GM19438 (cell line): ENCODE results near the gene CASP14.
"Not testable (repeated sequence)": the region's sequence is repeated elsewhere in the genome, so short reads cannot be mapped to it uniquely, and the experiment has no call there.

Source experiments
- ATAC-seq: cut with Tn5 transposase; IDR thresholded peaks from one replicate; pipeline ENCODE4 v1.9.1; 2021; ENCODE audit warnings: low read depth; ENCODE audit not compliant: unreplicated experiment

Gene CASP14

GRCh38 chr19:15070386-15070785, 21.1 kb downstream of the CASP14 start:
- ATAC-seq, result not testable (repeated sequence)

DNA sequence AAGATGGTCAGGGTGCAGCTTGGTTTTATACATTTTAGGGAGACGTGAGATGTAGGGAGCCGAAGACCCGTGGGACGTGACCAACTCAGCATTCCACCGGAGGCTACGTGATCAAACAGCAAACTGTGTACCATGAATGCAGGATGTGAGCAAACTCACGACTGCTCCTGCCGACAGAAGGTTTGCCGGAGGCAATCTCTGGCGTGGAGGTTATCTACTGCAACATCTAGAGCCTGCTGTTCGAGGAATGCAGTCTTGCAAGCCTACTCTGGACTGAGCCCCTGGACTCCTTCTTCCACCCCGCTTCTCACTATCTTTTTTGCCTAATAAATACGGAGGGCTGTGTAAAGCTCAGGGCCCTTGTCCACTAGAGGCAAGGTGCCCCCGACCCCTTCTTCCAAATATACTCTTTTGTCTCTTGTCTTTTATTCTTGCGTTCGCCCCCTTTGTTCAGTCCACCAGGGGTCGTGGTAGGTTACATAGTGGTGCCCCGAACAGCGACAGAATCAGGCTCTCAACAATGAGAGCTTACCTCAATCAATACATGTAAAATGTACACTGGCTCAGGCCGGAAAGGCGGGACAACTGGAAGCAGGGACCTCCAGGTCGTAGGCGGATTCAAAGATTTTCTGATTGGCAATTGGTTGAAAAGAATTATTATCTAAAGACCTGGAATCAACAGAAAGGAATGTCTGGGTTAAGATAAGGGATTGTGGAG, 23.8 kb downstream of the CASP14 start:
- no peak for ATAC-seq

GRCh38 chr19:15074371-15074770, 25.1 kb downstream of the CASP14 start:
- ATAC-seq, result no peak

GRCh38 chr19:15075806-15076205, 26.5 kb downstream of the CASP14 start:
- no peak for ATAC-seq

DNA sequence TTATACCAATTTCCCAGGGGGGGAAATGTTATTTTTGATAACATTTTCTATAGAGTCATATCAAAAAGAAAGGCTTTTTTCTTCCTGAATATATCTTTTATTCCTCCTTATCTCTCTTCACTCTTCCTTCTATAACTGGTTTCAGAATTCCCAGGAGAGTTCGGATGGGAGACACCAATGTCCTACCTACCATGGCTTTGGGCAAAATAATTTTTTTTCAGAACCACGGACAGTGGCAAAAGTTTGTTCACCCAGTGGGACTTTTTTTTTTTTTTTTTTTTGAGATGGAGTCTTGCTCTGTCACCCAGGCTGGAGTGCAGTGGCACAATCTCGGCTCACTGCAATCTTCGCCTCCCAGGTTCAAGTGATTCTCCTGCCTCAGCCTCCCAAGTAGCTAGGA, 30.7 kb downstream of the CASP14 start:
- not testable (repeated sequence) for ATAC-seq

GRCh38 chr19:15081911-15082310, 32.6 kb downstream of the CASP14 start, which contains the start of gene OR1I1:
TSS of gene OR1I1 (plus strand) at chr19:15082211. CDS start at chr19:15087066, 4,855 bp downstream.
- no peak for ATAC-seq

- ATAC-seq, result no peak
These were observed 37.9 kb downstream of the CASP14 start for GRCh38 chr19:15087182-15087581.

GRCh38 chr19:15091918-15092753, 42.9 kb downstream of the CASP14 start:
- ATAC-seq, result no peak

DNA sequence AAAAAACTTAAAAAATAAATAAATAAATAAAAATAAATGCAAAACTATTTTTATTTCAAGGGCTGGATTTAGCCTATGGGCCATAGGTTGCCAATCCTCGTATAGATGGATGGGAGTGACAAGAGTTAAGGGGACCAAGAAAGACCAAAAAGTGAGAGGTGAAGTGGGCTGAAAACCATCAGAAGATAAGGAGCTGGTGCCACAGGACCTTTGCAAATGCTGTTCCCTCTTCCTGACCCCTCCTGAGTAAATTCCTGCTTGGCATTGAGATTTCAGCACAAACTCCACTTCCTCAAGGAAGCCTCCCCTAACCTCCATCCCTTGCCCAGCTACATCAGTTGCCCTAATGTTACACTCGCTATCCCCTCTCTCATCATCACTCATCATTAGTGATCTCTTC, 43.7 kb downstream of the CASP14 start:
- ATAC-seq, result no peak

- ATAC-seq, result no peak
These were observed 46.9 kb downstream of the CASP14 start for GRCh38 chr19:15096223-15096622.

DNA sequence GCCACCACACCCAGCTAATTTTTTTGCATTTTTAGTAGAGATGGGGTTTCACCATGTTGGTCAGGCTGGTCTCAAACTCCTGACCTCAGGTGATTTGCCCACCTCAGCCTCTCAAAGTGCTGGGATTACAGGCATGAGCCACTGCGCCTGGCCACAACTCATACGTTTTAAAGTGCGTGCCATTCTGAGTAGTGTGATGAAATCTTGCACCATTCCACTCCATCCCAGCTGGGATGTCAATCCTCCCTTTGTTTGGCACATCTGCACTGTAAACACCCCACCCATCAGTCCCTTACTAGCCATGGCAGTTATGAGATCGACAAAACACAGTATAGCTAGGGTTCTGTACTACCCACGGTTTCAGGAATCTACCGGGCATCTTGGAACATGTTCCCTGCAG, 48.7 kb downstream of the CASP14 start:
- ATAC-seq, result not testable (repeated sequence)

GRCh38 chr19:15098460-15098859, 49.2 kb downstream of the CASP14 start:
- ATAC-seq, result no peak

DNA sequence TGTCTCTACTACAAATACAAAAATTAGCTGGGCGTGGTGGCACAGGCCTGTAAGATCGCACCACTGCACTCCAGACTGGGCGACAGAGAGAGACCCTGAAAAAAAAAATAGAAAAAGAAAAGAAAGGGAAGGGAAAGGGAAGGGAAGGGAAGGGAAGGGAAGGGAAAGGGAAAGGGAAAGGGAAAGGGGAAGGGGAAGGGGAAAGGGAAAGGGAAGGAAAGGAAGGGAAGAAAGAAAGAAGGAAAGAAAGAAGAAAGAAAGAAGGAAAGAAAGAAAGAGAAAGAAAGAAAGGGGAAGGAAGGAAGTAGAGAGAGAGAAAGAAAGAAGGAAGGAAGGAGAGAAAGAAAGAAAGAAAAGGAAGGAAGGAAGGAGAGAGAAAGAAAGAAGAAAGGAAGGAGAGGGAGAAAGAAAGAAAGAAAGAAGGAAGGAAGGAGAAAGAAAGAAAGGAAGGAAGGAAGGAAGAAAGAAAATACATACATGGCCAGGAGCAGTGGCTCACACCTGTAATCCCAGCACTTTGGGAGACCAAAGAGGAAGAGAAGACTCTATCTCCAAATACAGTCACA, 49.8 kb downstream of the CASP14 start:
- no peak for ATAC-seq

DNA sequence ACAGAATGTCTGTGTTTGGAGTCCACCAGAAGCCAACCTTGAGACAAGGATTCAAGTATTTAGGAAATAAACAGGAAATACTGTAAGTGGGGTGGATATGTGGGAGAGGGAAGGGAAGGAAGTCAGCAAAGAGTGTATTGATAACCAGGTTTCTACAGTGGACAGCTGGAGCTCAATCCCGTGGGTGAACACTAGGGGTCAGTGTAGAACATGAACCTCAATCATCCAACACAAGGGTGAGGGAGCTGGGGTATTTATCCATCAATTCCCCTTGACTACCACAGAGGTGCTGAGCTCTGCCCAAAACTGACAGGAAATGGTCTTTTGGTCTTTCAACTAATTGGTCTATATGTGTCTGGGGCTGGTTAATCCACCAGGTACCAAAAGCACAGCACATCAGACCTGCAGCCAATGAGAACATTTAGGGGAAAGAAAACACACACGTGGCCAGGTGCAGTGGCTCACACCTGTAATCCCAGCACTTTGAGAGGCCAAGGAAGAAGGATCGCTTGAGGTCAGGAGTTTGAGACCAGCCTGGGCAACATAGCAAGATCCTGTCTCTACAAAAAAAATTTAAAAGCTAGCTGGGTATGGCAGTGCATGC, 52.3 kb downstream of the CASP14 start:
- ATAC-seq, result no peak

DNA sequence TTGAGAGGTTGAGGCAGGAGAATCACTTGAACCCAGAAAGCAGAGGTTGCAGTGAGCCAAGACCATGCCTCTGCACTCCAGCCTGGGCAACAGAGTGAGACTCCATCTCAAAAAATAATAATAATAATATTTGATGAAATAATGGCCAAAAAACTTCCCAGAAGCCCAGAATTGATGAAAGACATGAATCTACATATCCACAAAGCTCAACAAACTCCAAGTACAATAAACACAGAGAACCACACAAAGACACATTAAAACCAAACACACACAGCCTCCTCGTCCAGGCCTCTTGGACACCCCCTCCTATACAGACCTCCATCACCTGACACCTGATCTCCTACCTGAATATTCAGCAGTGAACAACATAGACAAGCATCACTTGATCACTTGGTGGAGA, 54.7 kb downstream of the CASP14 start:
- ATAC-seq, result no peak

DNA sequence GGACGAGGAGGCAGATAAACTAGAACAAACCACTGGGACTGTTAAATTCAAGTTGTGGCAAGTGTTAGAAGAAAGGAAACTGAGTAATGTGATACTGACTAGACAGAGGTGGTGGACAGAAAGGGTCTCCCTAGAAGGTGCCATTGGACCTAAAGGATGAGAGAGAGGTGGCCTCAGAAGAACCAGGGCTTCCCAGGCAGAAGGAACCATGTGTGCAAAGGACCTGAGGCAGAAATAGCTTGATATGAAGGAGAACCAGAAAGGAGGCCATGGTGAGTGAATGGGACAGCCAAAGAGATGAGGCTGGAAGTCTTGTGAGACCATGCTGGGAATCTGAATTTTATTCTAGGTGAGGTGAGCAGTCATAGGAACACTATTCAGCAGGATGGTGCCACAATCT, 55.1 kb downstream of the CASP14 start:
- no peak for ATAC-seq

DNA sequence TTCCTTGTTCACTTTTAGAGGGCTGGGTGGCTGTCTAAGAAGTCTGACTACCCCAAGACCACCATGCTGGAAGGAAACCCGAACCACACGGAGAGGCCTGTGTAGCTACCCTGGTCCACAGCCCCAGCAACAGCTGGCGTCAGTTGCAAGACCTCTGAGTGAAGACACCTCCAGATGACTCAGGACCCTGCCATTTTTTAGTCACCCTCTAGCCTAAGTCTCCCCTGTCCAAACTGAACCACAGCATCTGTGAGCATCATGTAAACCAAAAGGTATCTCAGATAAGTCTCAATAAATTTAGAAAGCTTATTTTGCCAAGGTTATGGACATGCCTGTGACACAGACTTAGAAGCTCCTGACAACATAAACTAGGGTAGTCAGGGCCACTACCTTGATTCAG, 55.8 kb downstream of the CASP14 start:
- no peak for ATAC-seq

DNA sequence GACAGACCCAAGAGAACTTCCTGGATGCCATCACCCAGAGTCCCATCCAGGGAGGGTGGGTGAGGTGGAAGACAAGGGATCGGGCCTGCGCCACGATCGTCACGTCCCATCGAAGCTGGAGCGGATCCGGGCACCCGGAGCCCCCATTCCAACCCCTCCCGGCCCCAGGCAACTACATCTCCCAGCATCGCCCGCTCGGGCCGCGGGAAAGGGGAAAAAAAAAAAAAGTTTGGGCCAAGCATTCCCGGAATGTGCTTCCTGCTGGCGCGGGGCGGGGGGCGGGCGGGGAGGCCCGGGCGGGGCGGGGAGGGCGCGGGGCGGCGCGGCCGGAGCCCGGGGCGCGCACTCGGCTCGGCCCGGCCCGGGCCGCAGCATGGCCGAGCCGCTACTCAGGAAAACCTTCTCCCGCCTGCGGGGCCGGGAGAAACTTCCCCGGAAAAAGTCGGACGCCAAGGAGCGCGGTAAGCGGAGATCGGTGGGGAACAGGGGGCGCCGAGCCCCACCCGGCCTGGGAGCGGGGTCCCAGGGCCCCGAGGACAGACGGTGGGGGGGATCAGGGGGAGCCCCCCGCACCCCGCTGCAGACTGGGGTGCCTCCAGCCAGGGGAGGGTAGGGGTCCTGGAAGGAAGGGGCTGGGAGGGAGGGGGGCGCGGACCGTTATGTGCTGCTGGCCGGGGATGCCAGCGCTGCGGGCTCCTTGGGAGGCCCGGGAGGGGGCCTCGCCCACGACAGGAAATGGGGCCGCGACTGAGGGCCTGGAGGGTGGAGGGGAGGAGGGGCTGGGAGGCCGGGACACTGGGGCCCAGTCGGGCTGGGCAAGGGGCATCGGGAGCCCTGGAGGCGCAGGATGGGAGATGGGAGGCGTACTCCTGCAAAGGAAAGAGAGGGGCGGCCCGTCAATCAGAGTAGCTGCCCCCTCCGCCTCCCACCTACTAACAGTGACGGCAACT, 58.1 kb downstream of the CASP14 start, which contains the start of gene SYDE1:
TSS of gene SYDE1 (plus strand) at position 341 of the 950 bp plus-strand sequence. CDS start at position 374, 33 bp downstream.
- ATAC-seq, result no peak
